DMS114 treated with DMSO at 0.1 percent for 48 hours (cell line): ENCODE measurements around the gene AGTRAP.

Experiments
- DNase-seq: peaks from one replicate; lab custom pipeline; 2025; ENCODE audit not compliant: unreplicated experiment; lab: John Stamatoyannopoulos, UW

AGTRAP gene

GRCh38 chr1:11795238-11795890 lies 59.4 kb downstream of the AGTRAP start:
- no peak for DNase-seq

- no peak for DNase-seq
These were observed 60.3 kb downstream of the AGTRAP start for GRCh38 chr1:11796036-11796828.

- DNase-seq = no peak
These were observed 61.7 kb downstream of the AGTRAP start for GRCh38 chr1:11797525-11798216.

- no peak for DNase-seq
These were observed 63.2 kb downstream of the AGTRAP start for GRCh38 chr1:11799099-11799498.

GRCh38 chr1:11799896-11800295 lies 64.0 kb downstream of the AGTRAP start:
- DNase-seq = no peak

- DNase-seq = no peak
These were observed 64.4 kb downstream of the AGTRAP start for GRCh38 chr1:11800391-11800755.
